GM21786 (cell line): ENCODE results near the gene ARL3.
A peak's percentile ranks its signal among the peaks of the same experiment; 100 is the strongest.

Experiments
- ATAC-seq: cut with Tn5 transposase; IDR thresholded peaks from one replicate; pipeline ENCODE4 v1.9.1; 2021; ENCODE audit not compliant: unreplicated experiment

The ARL3 gene

DNA sequence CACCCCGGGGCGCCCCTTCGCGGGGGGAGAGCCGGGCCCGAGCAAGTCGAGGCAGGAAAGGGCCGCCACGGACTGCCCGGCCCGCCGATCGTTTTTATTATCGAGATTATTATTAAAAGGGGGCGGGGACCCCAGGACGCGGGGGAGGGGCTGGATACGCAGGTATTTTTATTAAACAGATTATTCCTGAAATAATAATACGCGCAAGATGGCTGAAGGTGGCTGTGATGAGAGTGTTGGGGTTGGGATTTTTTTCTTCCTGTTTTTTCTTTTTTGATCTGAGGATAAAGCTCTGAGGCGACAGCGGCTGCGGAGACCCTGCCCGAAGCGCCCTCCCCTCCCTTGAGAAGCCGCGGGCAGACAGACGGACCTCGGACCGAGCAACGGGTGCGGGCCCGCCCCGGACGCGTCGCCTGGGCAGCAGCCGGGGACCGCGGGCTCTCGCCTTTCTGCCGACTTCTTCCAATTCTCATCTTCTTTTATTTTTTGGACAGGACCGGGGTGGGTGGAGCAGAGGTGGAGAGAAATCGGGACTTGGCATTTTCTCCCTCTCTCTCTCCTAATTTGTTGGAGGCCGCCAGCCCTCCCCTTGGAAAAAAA, 71.4 kb downstream of the ARL3 start:
- ATAC-seq, result no peak

DNA sequence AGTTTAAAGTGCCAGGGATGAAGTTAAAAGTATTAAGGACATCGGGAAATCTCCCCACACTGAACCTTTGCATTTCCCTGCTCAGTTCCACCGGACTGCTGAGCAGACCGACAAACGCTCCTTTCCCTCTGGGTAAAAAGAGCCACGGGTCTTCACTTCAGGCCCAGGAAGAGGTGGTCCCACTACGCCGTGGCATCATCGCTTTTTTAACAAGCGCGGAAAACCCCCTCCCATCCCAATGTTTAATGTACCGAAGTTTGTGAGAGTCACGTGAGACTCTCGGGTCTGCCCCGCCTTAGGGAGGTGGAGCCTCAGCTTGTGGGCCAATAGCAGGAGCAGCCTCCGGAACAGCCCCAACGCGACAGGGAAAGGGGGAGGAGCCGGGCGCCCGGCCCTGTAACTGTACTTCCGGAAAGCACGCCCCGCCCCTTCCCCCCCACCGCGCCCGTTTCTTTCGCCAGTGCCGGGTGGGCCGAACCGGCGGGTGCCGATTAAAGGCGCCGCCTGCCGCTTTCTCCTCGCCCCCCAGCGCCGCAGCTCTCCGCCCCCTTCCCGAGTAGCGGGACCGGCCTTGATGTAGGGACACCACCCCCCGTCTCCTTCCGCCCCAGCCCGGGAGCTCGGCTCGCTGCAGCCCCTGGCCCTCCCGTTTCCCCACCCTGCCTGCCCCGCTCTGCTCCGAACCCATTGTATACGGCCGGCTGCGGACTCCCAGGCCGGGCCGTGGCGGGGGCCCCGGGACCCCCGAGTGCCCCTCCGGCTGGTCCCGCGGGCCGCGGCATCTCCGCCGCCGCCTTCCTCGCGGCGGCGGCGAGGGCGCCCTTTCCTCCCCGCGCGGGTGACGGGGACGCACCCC, 72.1 kb downstream of the ARL3 start:
- peak; percentile 49 for ATAC-seq

DNA sequence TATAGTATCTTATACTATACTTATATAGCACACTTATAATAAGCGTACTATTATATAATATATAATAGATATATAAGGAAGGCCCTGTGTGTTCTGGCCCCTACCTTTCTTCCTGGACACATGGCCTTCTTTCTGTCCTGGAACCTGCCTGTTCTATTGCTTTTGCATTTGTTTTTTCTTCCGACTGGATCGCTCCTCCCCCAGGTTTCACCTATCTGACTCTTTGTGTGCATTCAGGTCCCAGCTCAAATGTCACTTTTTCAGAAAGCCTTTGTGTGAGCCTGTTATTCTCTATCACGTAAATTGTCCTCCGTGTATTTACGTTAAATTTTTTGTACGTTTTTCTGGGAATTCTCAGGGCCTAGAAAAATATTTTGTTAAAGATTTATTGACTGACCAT, 72.8 kb downstream of the ARL3 start:
- no peak for ATAC-seq

DNA sequence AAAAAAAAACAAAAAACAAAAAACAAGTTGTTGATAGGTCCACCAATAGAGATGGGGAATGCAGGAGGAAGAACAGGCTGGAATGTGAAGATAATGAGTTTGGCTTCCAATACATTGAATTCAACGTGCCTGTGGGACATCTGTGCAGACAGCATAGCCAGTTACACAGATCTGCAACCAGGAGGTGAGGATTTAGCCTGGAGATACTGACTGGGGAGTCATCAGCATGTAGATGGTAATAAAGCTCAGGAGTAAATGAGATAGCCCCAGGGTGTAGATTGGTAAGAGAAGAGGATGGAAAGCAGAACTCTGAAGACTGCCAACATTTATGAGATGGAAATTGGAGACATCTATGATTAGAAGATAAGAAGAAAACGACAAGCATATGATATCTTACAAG, 74.7 kb downstream of the ARL3 start:
- no peak for ATAC-seq

DNA sequence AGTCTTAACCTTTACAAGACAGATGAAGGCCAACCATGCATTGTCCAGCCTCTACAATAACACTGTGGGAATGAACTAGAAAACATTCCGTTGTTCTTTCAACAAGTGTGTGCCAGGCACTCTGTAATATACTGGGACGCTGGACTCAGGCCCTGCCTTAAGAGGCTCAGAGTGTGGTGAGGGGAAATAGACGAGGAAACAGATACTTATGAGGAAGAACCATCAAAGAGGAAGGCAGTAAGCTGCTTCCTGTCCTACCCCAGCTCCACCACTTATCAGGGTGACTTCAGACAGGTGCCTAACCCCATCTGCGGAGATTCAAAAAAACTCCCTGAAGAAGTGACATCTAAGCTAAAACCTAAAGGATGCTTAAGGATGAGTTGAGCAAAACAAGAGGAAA, 78.8 kb downstream of the ARL3 start:
- ATAC-seq, result no peak

DNA sequence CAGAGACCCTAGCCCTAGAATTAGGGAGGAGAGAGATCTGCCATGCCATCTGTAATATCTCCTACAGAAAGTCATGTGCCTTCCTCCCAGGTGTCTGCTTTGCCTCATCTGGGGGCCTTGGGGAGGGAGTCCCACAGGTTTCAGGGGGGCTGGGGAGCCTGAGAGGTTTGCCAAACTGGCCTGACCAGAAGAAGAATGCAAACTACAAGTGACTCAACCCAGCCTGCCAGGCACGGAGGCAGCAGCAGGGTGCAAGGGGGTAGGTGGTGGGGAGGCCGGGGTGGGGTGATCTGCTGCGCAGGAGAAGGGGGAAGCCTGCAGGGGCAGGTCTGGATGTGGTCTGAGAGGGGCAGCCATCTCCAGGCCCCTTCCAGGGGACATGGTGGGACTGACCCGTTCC, 79.5 kb downstream of the ARL3 start:
- no peak for ATAC-seq

DNA sequence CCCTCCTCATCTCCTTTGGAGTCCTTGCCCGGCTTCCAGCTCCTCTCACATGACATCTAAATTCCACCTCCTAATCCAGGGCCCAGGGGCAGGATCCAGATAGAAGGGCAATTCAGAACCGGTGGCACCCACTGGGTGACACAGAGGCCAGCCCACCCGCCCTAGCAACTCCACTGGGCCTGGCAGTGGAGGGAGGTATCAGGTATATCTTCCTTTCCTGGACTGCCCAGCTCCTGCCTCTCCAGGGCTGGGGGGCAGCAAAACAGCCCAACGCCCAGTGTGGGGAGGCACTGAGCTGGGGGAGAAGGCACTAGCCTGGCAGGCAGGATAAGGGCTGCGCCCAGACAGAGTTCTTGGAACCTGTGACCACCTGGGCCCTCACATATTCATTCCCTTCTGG, 80.3 kb downstream of the ARL3 start:
- no peak for ATAC-seq

DNA sequence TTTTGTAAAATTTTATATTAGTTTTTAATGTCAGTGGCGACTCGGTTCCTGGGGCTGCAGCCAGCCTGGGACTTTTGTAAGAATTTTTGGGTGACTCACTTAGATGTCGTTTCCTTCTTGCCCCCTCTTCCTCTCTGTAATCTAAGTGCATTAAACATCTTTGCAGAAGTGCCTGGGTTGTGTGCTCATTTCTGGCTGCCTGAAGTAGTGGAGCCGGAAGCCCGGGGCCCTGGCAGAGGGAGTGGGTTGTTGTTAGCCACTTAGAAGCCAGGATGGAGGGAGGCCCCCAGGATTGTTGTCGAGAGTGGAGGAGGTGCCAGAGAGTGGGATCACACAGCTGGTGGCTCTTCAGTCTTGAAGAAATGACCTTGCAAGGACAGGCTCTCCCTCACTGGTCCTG, 80.9 kb downstream of the ARL3 start:
- ATAC-seq, result no peak

DNA sequence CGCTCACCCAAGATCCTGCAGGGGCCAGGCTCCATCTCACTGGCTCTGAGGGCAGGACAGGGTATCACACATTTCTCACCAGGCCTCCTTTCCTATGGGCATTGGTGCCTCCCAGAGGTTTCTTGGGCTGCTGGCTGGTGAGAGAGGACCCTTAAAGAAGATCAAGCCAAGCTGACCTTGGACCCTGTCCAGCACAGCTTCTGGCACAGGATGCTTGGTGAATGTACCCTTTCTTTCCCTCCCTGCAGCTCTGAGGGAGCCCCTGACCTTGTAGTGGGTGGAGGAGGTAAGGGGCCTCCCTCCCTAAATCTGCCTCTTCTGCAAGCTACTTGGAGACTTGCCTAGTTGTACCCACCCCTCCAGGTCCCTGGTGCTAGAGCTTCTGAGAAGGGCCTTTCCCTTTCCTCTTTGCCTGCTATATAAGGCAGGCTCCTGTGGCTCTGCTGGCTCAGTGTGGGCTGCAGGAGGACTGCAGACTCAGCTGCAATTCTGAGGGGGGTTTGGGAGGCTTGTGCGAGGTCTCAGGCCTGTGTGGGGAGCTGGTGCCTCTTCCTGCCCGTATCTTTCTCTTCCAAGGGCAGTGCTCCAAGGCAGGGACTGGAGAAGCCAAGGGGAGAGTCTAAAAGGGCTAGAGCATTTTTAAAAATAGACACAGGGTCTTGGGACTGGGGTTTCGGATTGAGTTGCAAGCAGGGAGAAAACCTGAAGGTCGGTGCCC, 81.6 kb downstream of the ARL3 start:
- ATAC-seq, result no peak

DNA sequence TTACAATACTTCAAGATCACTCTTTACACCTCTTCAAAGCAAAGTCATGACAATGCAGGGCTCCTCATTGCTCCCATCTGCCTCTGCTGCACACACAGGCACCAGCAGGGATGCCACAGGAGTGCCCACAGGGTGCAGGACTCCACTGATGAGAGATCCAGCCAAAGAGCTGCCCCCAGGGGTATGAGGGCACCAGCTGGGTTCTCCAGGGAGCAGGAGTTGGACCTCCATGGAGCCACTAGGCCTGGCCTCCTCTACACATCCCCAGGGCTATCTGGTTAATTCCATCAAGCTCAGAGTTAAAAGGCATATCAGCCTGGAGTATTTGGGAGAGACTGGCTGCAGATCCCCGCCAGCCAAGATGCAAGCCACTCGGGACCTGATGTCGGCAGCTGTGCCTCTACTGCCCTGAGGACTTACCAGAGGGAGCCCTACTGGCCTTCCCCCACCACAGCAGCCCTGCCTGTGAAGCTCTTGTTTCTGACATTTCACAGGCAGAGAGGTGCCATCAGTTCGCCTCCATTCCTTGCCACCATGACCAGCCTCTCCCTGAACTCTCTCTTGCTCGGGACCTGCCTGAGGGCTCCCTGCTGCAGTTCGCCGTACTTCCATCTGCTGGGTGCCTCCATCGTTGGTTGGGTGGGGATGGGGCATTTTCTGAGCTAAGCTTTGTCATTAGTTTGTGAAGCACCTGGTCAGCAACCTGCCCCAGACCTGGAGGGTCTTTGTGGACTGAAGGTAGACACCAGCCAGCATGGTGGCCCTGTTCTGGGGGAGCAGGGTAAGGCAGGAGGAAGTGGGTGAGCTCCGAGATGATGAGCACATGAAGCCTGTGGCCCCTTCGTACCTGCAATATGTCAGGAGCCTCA, 82.4 kb downstream of the ARL3 start:
- no peak for ATAC-seq

DNA sequence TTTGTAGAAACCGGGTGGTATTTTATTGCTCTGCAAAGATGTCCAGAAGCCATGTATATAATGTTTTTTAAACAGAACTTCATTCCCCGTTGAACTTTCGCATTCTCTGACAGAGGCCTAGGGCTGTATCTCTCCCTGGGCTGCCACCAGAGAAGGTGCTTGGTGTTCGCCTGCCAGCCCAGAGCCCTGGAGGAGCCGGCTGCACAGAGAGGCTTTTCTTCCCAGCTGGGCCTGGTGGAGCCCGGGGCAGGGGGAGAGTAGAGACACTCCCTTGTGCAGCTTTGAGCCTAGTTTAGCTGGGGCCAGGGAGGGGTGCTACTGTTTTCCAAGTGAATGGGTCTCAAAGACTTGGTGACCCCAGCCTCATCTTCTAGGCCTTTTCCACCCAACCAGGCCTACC, 83.5 kb downstream of the ARL3 start:
- no peak for ATAC-seq

DNA sequence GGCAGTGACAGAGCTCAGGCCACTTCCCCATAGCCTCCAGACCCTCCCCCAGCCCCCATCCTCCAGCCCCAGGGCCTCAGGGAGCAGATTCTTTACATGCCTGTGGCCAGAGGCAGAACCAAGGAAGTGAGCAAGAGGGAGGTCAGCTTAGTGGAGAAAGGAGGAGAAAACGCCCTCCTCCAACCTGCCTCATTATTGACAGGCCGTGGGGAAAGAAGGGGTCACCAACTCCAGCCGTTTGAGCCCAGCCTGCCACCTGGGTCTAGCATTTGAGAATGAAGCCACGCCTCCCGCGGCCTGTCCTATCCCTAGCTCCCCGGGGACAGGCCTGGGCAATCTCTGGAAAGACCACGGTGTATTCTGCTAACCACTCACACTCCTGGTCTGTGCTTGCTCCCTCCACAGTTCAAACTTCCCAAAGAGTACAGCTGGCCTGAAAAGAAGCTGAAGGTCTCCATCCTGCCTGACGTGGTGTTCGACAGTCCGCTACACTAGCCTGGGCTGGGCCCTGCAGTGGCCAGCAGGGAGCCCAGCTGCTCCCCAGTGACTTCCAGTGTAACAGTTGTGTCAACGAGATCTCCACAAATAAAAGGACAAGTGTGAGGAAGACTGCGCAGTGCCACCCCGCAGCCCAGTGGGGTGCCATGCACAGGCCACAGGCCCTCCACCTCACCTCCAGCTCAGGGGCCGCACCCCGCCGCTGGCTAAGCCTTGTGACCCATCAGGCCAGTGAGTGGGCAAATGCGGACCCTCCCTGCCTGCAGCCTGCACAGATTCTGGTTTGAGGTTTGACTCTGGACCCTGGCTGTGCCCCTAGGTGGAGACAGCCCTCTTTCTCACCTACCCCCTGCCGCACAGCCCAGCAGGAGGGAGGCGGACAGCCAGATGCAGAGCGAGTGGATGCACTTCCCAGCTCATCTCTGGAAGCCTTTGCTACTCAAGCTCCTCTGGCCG, 84.3 kb downstream of the ARL3 start:
- no peak for ATAC-seq

DNA sequence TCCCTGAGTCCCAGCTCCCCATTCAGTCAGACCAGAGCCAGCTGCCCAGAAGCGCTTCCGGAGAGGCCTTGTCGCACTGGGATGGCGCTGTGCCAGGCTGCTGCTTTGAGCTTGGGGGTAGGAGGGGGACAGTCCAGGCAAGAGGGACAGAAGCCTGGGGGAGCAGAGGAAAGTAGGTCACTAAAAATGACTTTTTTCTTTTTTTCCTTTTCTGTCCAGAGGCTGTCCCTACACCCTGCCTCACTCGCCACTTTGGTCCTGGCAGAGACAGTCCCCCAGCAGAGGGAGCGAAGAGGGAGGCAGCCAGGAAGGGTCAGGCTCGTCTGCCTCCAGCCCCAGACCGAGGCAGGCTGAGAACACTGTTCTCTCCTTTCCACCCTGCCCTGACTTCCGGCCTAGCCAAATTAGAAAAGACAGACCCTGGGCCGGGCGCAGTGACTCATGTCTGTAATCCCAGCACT, 85.7 kb downstream of the ARL3 start:
- ATAC-seq, result no peak

DNA sequence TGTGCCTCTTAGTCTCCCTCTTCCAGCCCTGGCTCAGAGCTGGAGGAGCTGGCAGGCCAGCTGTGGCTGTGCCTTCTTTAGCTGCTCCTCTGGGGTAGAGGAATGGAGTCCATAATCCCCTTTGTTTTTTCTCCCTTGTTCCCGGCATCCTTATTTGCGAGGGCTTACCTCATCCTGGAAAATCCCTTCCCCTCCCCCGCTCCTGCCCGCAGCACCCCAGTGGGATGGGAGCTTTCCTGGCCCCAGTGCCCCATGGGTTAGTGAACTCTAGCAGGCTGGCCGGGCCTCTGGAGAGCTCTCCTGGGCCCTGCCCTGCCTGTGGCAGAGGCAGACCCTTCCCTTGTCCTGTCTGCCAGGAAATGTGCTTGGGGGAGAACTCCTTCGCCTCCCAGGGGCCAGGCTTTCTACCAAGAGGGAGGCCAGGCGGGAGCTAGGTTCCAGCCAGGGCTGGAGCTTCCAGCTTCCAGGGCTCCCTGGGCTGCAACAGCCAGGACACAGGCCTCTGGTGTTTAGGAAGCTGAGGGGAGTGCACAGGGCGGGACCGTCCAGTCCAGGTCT, 86.4 kb downstream of the ARL3 start:
- ATAC-seq, result no peak

DNA sequence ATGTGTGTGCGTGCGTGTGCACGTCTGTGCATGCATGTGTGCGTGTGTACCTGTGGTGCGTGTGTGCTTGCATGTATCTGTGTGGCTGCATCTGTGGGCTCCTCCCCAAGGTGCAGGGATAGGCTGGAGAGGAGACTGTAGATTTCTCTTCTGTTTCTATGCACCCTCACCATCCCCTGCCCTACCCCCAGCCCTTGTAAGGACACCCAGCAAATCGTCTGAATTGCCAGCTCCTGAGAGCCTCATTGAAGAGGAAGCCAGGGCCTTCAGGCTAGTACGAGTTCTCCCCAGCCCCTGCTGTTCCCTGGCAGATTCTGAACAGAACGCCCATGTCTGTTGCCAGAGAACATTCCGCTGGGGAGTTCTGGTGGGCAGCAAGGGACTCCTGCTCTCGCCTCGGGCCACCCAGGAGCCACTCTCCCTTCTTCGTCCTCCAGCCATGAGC, 86.9 kb downstream of the ARL3 start:
- no peak for ATAC-seq

DNA sequence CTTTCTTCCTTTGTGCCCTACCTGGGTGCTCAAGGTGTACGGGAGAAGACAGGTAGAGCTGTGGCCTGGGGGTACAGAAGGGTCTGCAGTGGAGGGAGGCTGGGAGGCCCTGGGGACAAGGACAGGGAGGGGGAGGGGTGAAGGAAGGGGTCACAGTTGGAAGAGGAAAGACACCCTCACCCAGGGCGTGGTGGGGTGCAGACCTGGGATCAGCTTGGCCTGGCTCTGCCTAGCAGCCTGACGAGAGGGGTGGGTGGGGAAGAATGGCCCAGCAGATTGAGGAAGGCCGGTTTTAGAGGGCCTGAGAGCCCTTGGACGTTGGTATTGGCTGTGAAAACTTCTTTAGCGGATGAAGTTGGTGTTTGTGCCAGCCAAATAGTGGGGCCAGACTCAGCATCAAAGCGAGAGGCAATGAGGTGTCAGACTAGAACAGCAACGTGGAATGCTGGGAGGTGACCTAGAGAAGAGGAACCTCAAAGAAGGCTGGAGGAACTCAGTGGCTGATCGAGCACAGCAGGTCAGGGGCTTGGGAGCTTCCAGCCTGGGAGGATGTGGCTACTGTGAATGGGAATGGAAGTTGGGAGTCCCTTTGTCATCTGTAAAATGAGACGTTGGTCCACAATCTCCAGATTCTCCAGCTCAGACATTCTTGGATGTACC, 88.0 kb downstream of the ARL3 start:
- ATAC-seq, result no peak

DNA sequence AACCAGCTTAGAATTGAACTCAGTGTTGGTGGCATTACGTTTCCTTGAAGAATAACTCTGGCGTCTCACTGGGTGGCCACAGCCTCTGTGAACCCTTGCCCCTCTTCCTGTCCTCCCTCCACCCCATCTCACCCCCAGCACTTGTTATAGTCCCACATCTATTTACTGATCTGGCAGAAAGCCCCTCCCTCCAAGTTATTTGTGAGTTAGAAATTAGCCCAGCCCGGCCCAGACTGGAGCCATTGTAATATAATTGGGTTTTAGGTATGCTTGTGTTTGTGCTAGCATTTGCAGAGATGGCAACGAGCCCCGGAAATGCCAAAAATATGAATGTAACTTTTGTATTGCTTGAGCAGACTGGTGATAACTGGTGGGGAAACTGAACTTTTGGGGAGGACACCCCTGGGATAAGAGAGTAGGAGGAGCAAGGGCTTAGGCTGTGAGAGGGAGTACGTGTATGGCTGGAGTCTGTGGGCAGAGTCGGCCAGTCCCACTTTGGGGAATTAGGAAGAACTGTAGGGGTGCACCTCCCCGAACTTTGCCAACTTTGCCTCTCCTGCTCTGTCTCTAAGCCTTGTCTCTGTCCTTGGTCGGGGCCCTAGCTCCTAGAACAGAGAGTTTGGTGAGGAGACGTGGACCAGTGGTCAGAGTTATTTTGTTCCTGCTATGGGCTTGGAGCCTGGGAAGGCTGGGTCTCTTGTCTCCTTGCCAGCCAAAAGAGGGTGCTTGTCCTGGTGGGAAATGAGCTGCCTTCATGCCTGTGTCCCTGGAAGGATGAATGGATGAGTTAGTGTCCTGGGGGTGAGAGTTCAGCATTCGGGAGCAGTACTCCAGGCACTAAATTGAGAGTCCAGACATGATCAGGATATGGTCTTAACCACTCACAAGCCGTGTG, 89.2 kb downstream of the ARL3 start:
- ATAC-seq, result no peak

DNA sequence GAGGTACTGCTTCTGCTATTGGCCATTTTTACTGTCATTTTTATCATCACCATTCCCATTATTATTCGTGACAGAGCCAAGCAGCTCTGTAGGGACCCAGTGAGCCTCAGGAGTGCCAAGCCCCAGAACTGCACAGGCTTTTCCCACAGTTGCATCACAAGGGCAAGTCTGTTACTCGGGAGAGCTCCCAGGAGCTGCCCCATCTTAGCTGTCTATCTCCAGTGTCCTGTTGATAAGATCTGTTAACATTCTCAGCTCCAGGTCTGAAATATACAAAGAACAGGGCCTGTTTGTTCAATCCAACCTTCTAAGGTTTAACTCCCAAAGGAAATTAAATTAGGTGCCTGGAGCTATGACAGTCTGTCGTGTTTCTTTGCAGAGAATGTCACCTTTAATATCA, 90.1 kb downstream of the ARL3 start:
- no peak for ATAC-seq
